ENCODE results near the gene TGFA. TPM values are rescaled to one million over a fixed set of nuclear protein-coding genes. Genes with fewer than 3 reads are reported as not detected.

Gene TGFA
- total RNA-seq, 1 experiment from 2014 or later, result 6.6 TPM

DNA sequence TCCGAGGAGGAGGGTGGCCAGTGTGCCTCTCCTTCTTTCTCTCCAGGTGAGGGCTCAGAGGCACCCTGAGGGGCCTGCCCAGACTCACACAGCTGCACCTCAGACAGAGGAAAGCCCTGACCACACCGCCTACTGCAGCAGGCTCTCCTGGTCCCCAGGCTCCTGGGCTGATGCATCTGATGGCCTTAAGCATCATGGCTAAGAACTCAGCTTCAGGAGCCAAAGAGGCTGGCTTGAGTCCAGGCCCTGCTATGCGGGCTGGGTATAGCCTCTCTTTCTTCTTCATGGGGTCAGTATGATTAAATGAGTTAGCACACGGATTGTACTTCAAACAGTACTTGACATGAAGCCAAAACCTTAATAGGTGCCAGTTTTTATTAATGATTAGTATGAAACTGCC is 89.6 kb downstream of the TGFA start:
- no peak for DNase-seq (ENCODE audit: low read depth)

DNA sequence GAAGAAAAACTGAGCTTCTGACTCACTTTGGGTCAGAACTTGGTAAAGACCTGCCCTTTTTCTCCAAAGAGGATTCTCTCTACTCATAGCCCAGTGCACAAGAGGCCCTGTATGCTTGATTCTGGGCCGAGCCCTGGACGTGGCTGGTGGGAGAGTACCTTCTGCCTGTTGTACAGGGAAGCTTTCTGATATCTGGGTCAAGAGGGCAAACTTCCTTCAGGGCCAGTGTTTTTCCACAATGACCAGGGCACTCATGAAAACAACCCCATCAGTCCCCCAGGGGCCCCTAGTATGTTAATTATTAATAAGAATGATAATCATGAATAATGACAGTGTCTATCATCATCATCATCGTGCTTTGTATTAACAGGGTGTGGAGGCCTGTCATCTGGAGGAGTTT is 90.0 kb downstream of the TGFA start:
- no peak for DNase-seq (ENCODE audit: low read depth)

DNA sequence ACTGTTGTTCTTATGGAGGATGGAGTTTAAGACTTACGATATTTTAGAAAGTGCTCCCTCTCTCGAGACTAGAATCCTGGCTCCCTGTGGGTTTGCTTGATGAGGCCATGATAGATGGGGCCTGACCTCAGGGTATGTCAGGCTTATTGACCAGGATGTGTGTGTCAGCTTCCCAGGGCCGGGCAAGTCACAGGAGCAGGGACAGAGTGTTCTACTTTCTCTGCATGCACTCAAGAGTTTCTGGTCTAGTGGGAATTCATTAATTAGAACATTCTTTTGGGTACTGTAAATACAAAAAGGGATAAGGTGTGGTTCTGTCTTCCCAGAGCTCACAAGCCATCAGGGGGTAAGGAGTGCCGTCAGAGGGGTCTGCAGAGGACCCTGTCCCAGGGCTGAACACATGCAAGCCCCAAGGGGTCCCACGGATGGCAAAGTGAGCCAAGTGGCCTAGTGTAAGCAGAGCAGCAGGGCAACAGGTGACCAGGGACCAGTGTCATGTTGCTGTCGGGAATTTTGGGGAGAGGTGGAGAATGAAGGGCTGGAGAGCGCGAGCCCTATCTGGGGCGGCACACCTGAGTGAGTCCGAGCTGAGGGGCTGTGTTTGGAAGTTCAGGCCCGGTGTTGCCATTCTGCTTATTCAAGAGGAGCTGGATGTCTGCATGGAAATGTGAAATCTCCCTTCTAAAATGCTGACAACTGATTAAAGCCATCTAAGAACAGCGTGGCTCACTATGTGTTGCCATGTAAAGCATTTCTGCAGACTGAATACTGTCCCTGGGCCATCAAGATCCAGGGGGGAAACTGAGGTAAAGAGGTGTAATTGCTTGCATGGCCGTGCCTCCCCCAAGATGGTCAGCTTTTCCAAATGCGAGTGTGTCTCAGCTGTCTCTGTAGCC is 91.4 kb downstream of the TGFA start:
- DNase-seq (ENCODE audit: low read depth), result no peak

DNA sequence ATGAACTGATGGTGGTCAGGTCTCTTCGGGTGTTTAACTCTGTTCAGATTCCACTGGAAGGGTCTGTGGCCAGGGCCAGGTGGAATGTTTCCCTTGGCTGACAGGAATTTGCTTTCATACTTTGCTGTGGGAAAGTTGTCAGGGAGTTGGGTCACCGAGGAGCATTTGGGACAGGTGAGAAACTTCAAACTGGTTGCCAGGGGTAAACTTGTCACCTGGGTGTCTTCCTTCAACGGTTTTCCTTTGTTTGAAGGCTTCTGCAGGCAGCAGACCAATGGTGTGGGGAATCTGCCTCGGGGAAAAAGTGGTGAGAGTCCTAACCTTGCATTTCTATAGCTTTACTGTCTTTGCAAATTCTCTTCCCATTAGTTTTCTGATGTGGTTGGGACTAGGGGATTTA is 92.2 kb downstream of the TGFA start:
- DNase-seq (ENCODE audit: low read depth), result no peak

DNA sequence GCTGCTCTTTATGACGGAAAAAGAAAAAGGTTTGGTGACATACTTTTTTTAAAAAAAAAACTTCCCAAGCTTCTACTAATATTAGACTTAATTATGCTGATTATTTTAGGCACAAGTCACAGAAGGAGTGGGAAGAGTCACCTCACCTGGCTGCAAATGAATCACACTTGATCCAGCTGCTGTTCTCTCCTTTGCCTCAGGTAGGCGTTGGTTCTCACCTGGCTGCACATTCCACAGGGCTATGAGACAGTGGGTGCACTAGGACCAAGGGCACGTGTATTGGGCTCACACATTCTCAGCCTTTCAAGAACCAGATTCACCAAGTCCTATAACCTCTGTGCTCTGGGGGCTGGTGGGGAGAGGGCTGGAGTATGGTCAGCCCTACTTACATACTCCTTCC is 93.3 kb downstream of the TGFA start:
- no peak for DNase-seq (ENCODE audit: low read depth)

DNA sequence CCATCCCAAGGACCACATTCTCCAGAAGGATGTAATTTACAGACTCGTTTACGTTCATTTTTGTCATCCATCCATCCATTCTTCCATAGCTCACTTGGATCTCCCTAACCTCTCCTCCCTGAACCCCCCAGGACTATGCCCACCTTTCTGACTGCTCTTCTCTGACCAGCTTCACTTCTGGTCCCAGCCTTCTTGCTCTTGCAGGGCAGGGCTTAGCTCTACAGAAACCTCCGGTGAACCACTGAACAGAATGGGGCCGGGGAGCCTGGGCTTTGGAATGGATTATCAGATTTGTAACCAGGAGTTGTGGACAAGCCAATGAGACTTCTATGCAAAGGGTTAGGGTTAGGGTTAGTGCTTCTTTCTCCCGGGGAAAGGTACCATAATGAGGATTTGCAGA is 95.0 kb downstream of the TGFA start:
- no peak for DNase-seq (ENCODE audit: low read depth)

DNA sequence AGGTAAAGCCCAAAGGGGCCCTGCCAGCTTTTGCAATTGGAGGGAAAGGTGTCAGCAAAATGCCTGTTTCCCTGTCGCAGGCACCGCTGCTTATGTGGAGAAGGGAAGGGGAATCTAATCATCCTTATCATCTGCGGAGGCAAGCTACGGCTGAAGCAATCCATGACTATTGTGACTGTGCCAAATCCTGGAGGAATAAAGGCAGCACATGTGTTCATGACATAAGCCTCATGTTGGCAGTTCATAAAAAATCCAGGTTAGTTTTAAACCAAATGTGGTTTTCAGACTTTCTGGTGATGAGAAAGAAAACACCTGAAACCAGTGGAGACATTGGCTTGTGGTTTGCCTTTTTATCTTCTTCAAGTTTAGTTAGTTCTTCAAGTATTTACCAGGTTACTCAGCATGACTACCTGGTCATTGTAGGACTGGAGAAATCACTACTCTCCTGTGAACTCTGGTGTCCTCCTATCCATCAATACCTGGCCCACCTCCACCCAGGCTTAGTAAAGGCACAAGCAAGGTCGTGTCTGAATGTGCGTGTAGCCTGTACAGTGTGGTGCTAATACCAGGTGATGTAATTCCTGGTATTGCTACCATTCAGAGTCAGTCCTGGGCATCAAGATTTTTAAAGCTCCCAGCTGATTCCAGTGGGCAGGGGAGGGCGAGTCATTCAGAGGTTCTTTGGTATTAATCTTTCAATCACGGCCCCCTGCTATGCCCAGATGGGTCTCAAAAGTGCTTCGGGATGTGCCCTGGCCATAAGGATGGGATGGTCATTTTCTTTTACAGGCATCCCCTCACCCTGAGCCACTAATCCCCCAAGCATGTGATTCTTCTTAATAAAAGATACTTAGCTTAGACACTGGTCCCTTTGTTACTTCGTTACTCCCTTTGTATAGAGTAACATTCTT is 96.8 kb downstream of the TGFA start:
- no peak for DNase-seq (ENCODE audit: low read depth)

DNA sequence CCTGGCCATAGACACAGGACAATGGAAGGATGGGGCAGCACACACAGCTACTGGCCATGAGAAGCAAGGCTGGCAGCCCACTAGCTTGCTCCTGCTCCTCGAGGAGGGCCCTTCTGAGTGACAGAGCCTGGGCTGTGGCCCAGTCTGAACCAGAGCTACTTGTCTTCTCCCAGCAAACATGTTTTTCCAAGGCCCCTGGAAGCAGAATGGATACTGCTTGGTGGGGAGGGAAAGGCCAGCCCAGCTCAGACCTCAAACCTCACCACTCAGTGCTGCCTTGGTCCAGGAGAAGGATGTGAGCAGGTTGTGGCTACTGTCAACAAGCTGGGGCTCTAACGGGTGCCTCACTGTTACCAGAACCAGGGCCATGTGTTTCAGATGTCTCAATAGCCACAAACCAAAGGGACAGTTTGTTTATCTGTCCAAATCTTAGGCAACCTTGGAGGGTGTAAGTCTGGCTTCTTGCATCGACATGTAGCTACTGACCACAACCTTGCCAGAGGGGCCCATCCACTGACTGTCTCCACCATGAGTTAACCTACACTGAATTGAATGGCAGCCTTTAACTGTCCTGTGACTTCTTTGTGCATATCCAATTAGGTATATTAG is 98.6 kb downstream of the TGFA start:
- DNase-seq (ENCODE audit: low read depth), result no peak

DNA sequence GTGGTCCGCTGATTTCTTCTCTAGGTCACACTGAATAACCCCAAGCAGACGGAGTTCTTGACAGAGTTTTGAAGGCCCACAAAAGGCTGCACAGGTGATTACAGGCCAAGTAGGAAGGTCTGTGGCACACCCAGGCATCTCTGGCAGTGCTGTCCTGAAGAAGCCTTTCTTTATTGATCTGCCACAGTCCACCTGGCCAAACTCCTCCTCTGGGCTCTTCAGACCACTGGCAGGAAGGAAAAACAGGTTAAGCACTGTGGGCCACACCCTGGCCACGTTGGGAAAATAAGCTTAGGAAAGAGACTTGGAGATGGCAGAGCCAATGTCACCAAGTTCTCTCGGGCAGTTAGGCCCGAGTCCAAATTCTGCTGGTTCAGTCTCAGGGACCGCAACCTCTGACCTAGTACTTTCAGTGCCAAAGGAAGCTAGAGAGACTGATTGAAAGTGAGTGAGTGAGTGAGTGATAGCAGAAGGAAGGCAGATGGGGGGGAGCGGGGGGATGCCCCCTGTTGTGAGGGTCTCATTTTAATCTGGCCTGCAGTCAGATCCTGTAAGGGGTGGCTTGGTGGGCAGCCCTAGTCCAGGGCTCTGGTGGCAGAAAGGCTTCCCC is 102.9 kb downstream of the TGFA start:
- DNase-seq (ENCODE audit: low read depth), result no peak

DNA sequence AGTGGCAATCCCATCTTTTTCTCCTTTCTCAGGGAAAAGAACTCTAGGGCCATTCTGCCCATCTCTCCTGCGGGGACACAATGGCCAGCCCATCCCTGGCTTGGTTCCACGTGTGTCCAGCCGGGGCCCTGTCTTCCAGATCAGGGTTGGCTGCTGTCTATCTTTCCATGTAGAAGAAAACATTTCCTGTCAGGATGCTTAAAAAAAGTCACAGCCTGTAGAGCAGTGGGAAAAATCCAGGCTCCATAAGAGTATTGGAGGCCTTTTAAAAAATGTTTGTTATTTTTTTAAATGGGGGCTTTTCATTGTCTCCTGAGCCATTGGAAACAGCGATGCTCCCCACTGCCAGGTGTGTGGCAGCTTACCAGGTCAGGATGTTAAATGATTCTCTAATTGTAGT is 105.6 kb downstream of the TGFA start:
- DNase-seq (ENCODE audit: low read depth), result no peak

DNA sequence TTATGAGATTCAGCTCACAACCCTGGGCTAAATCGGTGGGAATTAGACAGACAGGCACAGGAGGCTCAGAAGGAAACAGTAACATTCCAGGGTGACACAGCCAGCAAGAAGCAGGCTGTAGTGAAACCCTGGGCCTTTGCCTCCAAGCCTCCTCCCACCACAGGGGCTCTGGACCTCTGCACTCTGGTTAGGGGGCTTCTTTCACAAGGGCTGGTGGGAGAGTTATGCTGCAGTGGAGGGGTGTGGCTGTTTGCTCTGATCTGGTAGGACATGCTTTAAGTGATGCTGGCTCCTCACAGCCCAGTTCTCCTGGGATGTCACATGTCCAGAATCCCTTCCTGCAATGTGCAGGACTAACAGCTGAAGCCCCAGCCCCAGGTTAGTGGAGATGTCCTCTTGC is 109.9 kb downstream of the TGFA start:
- DNase-seq (ENCODE audit: low read depth), result no peak

DNA sequence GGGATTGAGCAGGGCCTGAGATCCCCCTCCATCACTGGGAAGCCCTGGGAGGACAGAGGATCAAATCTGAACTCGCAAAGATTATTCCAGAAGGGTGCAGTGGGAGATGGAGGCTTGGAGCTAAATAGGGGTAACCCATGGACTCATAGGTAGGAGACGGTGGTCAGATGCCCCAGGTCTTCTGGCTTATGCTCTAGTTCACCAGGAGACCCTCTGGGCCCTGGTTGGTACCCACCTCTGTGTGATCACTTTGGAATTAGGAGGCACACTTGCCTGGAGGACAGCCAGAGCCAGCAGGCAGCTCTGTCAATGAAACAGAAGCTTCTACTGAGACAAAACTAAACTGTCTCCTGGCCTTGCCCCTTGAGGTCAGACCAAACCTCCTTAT is 110.6 kb downstream of the TGFA start:
- no peak for DNase-seq (ENCODE audit: low read depth)

DNA sequence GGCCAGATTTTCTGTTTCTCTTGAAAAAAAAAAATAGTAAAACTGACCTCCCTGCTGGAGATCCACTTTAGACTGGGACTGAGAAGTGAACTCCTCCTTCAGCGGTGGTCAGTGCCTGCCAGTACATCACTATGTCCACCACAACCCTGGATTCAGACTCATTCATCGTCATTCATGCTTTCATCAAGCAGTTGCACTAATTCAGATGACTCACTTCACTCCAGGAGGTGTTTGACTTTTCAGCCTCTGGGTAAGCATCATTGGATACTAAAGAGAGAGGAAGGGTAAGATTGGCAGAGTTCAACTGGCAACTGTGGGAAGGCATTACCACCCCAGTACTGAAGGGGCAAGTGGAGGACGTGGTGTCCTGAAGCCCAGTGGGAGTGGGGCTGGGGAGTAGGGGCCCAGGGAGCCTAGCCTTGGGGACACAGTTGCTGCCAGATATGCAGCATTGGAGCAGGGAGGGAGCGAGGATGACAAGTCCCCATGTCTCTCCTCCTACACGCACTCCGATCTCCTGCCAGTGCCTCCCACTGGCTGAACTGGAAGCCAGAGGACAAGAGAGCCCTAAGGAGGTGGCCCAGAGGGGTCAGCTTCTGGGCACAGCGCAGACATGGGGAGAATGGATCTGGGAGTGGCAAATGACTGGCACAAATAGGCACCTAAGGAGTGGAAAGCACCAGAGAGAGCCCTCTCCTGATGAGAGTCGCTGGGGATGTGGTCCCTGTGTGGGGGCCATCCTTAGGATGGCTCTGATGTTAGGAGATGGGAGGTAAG is 111.1 kb downstream of the TGFA start:
- DNase-seq (ENCODE audit: low read depth), result peak; percentile 48

DNA sequence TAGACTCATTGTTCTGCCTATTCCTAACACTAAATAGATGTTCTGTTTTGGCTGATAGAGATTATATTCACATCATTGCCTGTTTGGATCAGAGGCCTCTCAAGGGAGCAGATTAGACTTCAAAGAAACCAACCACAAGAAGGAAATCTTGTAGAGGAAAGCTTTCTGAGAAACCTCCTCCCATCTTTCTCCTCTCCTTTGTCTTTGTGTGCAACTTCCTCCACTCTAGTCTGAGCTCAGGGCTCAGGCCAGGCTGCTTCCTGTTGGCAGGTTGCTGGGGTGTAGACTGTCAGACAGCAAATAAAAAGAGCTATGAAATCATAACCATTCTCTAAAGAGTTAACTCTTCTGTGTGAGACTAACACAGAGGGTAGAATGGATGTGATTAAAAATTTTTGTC is 113.0 kb downstream of the TGFA start:
- DNase-seq (ENCODE audit: low read depth), result no peak

DNA sequence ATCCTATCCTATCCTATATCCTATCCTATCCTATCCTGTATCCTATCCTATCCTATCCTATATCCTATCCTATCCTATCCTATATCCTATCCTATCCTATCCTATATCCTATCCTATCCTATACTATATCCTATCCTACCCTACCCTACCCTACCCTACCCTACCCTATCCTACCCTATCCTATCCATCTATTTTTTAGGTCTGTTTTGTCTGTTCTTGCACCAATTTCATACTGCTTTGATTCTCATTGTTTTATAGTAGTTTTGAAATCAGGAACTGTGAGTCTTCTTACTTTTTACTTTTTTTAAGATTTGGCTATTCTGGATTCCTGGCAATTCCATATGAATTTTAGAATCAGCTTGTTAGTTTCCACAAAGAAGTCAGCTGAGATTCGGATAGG is 118.5 kb downstream of the TGFA start:
- no peak for DNase-seq (ENCODE audit: low read depth)

DNA sequence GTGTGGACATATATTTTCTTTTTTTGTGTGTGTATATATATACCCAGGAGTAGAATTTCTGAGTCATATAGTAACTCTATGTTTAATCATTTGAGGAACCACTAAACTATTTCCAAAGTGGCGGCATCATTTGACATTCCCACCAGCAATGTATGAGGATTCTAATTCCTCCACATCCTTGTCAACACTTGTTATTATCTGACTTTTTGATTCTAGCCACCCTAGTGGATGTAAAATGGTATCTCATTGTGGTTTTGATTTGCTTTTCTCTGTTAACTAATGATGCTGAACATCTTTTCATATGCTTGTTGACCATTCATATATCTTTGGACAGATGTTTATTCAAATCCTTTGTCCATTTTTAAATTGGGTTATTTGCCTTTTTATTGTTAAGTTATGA is 120.3 kb downstream of the TGFA start:
- no peak for DNase-seq (ENCODE audit: low read depth)

DNA sequence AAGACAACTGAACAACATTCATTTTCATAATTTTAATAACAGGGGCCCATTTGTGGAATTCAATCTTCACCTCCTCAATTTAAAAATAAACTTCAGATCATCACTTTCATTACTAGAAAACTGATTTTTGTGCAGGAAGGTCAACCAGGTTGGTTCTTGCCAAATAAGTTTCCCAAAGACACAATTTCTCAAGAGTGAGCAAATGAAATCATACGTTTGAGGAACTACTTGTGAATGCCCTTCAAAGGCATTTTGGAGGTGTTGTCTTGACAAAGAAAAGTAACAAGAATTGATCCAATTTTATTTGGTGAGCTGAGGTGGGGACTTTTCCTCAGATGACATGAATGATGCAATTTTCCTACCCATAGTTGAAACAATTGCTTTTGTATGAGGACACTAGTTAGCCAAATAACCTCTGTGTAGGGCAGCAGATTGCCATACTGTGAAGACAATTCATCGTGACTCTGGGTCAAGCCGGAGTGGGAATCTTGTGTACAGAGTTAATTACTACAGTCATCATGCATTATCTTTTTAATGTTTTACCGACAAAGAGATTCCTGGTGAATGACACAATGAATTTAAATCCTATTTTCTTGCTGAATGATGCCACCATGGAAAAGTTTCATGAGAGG is 121.8 kb downstream of the TGFA start:
- DNase-seq (ENCODE audit: low read depth), result no peak

DNA sequence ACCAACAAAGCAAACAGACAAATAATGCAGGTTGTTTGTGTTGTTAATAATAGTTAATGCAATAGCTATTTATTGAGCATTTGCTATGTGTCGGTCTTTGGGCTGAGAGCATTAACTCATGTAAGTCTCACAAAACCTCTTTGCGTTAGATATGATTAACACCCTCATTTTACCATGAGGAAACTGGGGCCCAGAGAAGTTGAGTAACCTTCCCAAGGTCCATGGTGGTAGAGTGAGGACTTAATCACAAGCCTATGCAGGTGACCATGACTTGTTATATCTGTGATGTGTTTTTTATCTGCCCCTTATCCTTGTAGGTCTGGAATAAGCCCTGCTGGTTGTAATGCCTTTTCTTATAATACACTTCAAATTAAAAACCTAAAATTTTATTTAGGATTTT is 127.3 kb downstream of the TGFA start:
- no peak for DNase-seq (ENCODE audit: low read depth)

DNA sequence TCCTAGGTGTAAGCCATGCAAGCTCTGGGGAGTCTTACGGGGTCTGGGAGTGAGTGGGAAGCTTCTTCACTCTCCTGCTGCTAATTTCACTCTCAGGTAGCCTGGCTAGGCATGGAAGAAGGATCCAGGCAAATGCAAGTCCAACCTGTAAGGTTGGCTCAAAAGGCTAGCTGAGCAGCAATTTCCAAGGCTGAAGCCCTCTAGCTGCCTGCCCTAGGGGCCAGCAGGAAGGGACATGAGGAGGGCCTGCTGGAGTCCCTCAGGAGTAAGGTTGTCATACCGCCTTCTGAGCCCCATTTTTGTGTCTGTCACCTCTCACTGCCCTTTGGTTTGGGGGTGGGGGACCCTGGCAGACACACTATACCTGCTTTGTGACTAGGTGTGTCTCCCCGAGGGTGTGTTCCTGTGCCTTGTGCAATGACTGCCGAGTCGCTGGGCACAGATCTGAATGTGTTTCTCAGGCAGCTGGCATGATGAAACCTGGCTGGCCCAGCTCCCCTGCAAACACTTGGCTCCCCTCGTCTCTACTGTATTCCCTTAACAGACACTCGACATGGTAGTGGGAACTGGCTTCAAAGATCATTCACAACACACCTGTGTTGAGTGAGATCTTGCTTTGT is 127.8 kb downstream of the TGFA start:
- no peak for DNase-seq (ENCODE audit: low read depth)

DNA sequence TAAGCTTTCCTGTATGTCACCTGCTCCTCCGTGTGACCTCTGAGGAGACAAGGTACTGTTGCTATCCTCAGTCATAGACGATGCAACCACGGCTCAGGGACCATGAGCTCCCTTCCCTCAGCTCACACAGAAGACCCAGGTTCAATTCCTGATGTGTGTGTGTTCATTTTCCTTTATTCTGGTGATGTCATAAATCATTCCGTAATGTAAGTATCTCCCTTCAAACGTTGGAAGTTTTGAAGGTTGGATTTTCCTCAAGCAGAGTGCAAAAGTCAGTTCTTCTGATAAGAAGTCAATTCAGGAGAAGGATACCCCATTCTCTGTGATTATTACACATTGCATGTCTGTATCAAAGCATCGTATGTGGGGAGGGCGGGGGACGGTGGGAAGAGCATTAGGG is 132.9 kb downstream of the TGFA start:
- DNase-seq (ENCODE audit: low read depth), result no peak

Data from Daoy (cell line).